Effector CD4-positive, alpha-beta T cell (primary cell): ENCODE measurements around the gene BZW1.

Experiments
- DNase-seq: peaks from one replicate; pipeline ENCODE4 v3.0.0-alpha.2; 2020
- total RNA-seq: gene quantifications from one replicate; lab custom pipeline; 2026; lab: John Stamatoyannopoulos, UW

Gene BZW1
- 232 reads per million, percentile 94 among the genes with 10 or more reads in this experiment for total RNA-seq

GRCh38 chr2:200811333-200812121 lies at the start of gene BZW1:
Gene BZW1 (plus strand): TSS chr2:200811910. CDS start chr2:200813218, 1,308 bp downstream.
- peak; percentile 95 for DNase-seq

GRCh38 chr2:200762127-200762526 lies 49.6 kb upstream of the BZW1 start:
- DNase-seq: no peak

GRCh38 chr2:200763422-200763821 lies 48.3 kb upstream of the BZW1 start:
- no peak for DNase-seq

GRCh38 chr2:200765139-200765951 lies 46.4 kb upstream of the BZW1 start:
- no peak for DNase-seq

GRCh38 chr2:200765995-200766660 lies 45.6 kb upstream of the BZW1 start:
- no peak for DNase-seq

- no peak for DNase-seq
These were observed 44.4 kb upstream of the BZW1 start for GRCh38 chr2:200767111-200767885.

- DNase-seq: no peak
These were observed 40.9 kb upstream of the BZW1 start for GRCh38 chr2:200770847-200771246.

- DNase-seq: no peak
These were observed 39.1 kb upstream of the BZW1 start for GRCh38 chr2:200772620-200773019.

- no peak for DNase-seq
These were observed 38.6 kb upstream of the BZW1 start for GRCh38 chr2:200773083-200773482.

- no peak for DNase-seq
These were observed 36.8 kb upstream of the BZW1 start for GRCh38 chr2:200774920-200775319.

- DNase-seq: no peak
These were observed 34.4 kb upstream of the BZW1 start for GRCh38 chr2:200777275-200777674.

GRCh38 chr2:200778038-200778437 lies 33.7 kb upstream of the BZW1 start:
- DNase-seq: no peak

GRCh38 chr2:200779214-200779613 lies 32.5 kb upstream of the BZW1 start:
- no peak for DNase-seq

GRCh38 chr2:200781616-200782015 lies 30.1 kb upstream of the BZW1 start:
- DNase-seq: no peak

GRCh38 chr2:200782251-200782650 lies 29.5 kb upstream of the BZW1 start:
- no peak for DNase-seq

- DNase-seq: no peak
These were observed 27.5 kb upstream of the BZW1 start for GRCh38 chr2:200784215-200784614.

GRCh38 chr2:200786423-200786822 lies 25.3 kb upstream of the BZW1 start:
- no peak for DNase-seq

GRCh38 chr2:200786826-200787225 lies 24.9 kb upstream of the BZW1 start:
- DNase-seq: no peak

GRCh38 chr2:200787351-200788120 lies 24.2 kb upstream of the BZW1 start:
- DNase-seq: no peak

GRCh38 chr2:200788121-200788718 lies 23.5 kb upstream of the BZW1 start:
- no peak for DNase-seq

GRCh38 chr2:200790185-200790584 lies 21.5 kb upstream of the BZW1 start:
- DNase-seq: no peak
